Stimulated activated naive CD8-positive, alpha-beta T cell treated with anti-CD3 and anti-CD28 coated beads, Interleukin-15, amount 100 ng/mL, for 72 hours (primary cell): ENCODE measurements around the gene CACNA2D1.

ENCODE experiments used
- ATAC-seq: fragments of 150-1000 bp; cut with Tn5 transposase; 2 replicates; pipeline ENCODE4 v1.10.0; 2021; ENCODE audit warnings: mild to moderate bottlenecking, moderate library complexity
- DNase-seq, 2 donors: peaks; one replicate each; pipeline ENCODE4 v3.0.0; 2021 to 2022
- H3K27ac Mint-ChIP-seq, 2 donors: one replicate each; pipeline ENCODE4 v1.8.0; 2022; ENCODE audit warnings: mild to moderate bottlenecking in 2 of 2, mixed read lengths in 2 of 2, moderate library complexity in 2 of 2
- H3K27me3 Mint-ChIP-seq: one replicate; pipeline ENCODE4 v1.8.0; 2022; ENCODE audit warnings: mixed read lengths
- H3K4me1 Mint-ChIP-seq: one replicate; pipeline ENCODE4 v1.8.0; 2022; ENCODE audit warnings: mild to moderate bottlenecking, mixed read lengths
- H3K4me3 Mint-ChIP-seq, 2 donors: one replicate each; pipeline ENCODE4 v1.8.0; 2022; ENCODE audit warnings: mild to moderate bottlenecking in 2 of 2, mixed read lengths in 2 of 2, moderate library complexity in 1 of 2
- H3K9me3 Mint-ChIP-seq, 2 donors: one replicate each; pipeline ENCODE4 v1.8.0; 2022; ENCODE audit warnings: mixed read lengths in 2 of 2

Gene CACNA2D1

GRCh38 chr7:82224529-82224928, 219.0 kb downstream of the CACNA2D1 start:
- no peak for ATAC-seq
- Mint-ChIP-seq H3K9me3 (no peaks in the 10 kb centered on the region), H3K4me1 (no peaks in the 10 kb centered on the region), H3K4me3 (no peak overlapping the region), H3K27ac (no peak overlapping the region), H3K27me3 (no peaks in the 10 kb centered on the region)
- no peak for DNase-seq

GRCh38 chr7:82223580-82223979, 220.0 kb downstream of the CACNA2D1 start:
- ATAC-seq (no peak), DNase-seq (no peak)
- Mint-ChIP-seq H3K27me3 (no peaks in the 10 kb centered on the region), H3K4me1 (no peaks in the 10 kb centered on the region), H3K9me3 (no peaks in the 10 kb centered on the region), H3K4me3 (no peak overlapping the region), H3K27ac (no peak overlapping the region)

GRCh38 chr7:82221152-82221674, 222.4 kb downstream of the CACNA2D1 start:
- ATAC-seq = no peak
- H3K9me3 Mint-ChIP-seq = no peaks in the 10 kb centered on the region
- DNase-seq = no peak
- H3K27ac Mint-ChIP-seq = no peak overlapping the region
- H3K4me3 Mint-ChIP-seq = no peak overlapping the region
- no peaks in the 10 kb centered on the region for H3K4me1 Mint-ChIP-seq
- H3K27me3 Mint-ChIP-seq = no peaks in the 10 kb centered on the region

GRCh38 chr7:82212466-82212865, 231.1 kb downstream of the CACNA2D1 start:
- no peak overlapping the region for H3K4me3 Mint-ChIP-seq
- no peaks in the 10 kb centered on the region for H3K4me1 Mint-ChIP-seq
- H3K27ac Mint-ChIP-seq = no peak overlapping the region
- no peaks in the 10 kb centered on the region for H3K9me3 Mint-ChIP-seq
- no peak for ATAC-seq
- H3K27me3 Mint-ChIP-seq = no peaks in the 10 kb centered on the region
- DNase-seq = no peak

- no peaks in the 10 kb centered on the region for H3K9me3 Mint-ChIP-seq
Observed at GRCh38 chr7:82211333-82211732, 232.2 kb downstream of the CACNA2D1 start.

GRCh38 chr7:82210416-82211184, 233.0 kb downstream of the CACNA2D1 start:
- no peak for ATAC-seq
- H3K4me3 Mint-ChIP-seq = no peak overlapping the region

More at GRCh38 chr7:82211333-82211732, 232.2 kb downstream of the CACNA2D1 start:
- no peak for ATAC-seq
- H3K27ac Mint-ChIP-seq = no peak overlapping the region
- DNase-seq = no peak
- no peak overlapping the region for H3K4me3 Mint-ChIP-seq
- H3K4me1 Mint-ChIP-seq = no peaks in the 10 kb centered on the region
- no peaks in the 10 kb centered on the region for H3K27me3 Mint-ChIP-seq

GRCh38 chr7:82209179-82209747, 234.3 kb downstream of the CACNA2D1 start:
- ATAC-seq (no peak), DNase-seq (no peak)
- H3K9me3 Mint-ChIP-seq = no peaks in the 10 kb centered on the region
- H3K4me1 Mint-ChIP-seq = no peaks in the 10 kb centered on the region
- no peak overlapping the region for H3K4me3 Mint-ChIP-seq
- no peaks in the 10 kb centered on the region for H3K27me3 Mint-ChIP-seq
- H3K27ac Mint-ChIP-seq = no peak overlapping the region

More at GRCh38 chr7:82210416-82211184, 233.0 kb downstream of the CACNA2D1 start:
- Mint-ChIP-seq H3K4me1 (no peaks in the 10 kb centered on the region), H3K27me3 (no peaks in the 10 kb centered on the region), H3K27ac (no peak overlapping the region), H3K9me3 (no peaks in the 10 kb centered on the region)
- no peak for DNase-seq

- Mint-ChIP-seq H3K4me1 (no peaks in the 10 kb centered on the region), H3K9me3 (no peaks in the 10 kb centered on the region), H3K27ac (no peak overlapping the region), H3K27me3 (no peaks in the 10 kb centered on the region), H3K4me3 (no peak overlapping the region)
- ATAC-seq (no peak), DNase-seq (no peak)
Observed at GRCh38 chr7:82204694-82205093, 238.9 kb downstream of the CACNA2D1 start.

GRCh38 chr7:82202965-82203364, 240.6 kb downstream of the CACNA2D1 start:
- DNase-seq (no peak), ATAC-seq (peak; percentile 37)
- Mint-ChIP-seq H3K9me3 (no peaks in the 10 kb centered on the region), H3K27me3 (no peaks in the 10 kb centered on the region), H3K27ac (no peak overlapping the region), H3K4me3 (no peak overlapping the region), H3K4me1 (no peaks in the 10 kb centered on the region)

- no peak overlapping the region for H3K4me3 Mint-ChIP-seq
- H3K9me3 Mint-ChIP-seq = no peaks in the 10 kb centered on the region
- no peaks in the 10 kb centered on the region for H3K27me3 Mint-ChIP-seq
- no peak for DNase-seq
- no peaks in the 10 kb centered on the region for H3K4me1 Mint-ChIP-seq
- no peak overlapping the region for H3K27ac Mint-ChIP-seq
- ATAC-seq = peak; percentile 26
Observed at GRCh38 chr7:82202107-82202506, 241.5 kb downstream of the CACNA2D1 start.

- Mint-ChIP-seq H3K4me3 (no peak overlapping the region), H3K27me3 (no peaks in the 10 kb centered on the region), H3K27ac (no peak overlapping the region), H3K4me1 (no peaks in the 10 kb centered on the region), H3K9me3 (no peaks in the 10 kb centered on the region)
- no peak for ATAC-seq
- DNase-seq = no peak
Observed at GRCh38 chr7:82200601-82201000, 243.0 kb downstream of the CACNA2D1 start.

- ATAC-seq = no peak
- Mint-ChIP-seq H3K27ac (no peak overlapping the region), H3K4me1 (no peaks in the 10 kb centered on the region), H3K27me3 (no peaks in the 10 kb centered on the region), H3K9me3 (peaks cover 0 to 4% of the 10 kb centered on the region in 2 donors), H3K4me3 (no peak overlapping the region)
- DNase-seq = no peak
Observed at GRCh38 chr7:82194016-82194643, 249.4 kb downstream of the CACNA2D1 start.

GRCh38 chr7:82188636-82189035, 254.9 kb downstream of the CACNA2D1 start:
- ATAC-seq (no peak), DNase-seq (no peak)
- H3K4me3 Mint-ChIP-seq = no peak overlapping the region
- no peaks in the 10 kb centered on the region for H3K4me1 Mint-ChIP-seq
- no peaks in the 10 kb centered on the region for H3K9me3 Mint-ChIP-seq
- H3K27ac Mint-ChIP-seq = no peak overlapping the region
- no peaks in the 10 kb centered on the region for H3K27me3 Mint-ChIP-seq

GRCh38 chr7:82185443-82185842, 258.1 kb downstream of the CACNA2D1 start:
- Mint-ChIP-seq H3K9me3 (peaks cover 0 to 4% of the 10 kb centered on the region in 2 donors), H3K4me1 (no peaks in the 10 kb centered on the region), H3K27me3 (no peaks in the 10 kb centered on the region), H3K4me3 (no peak overlapping the region), H3K27ac (no peak overlapping the region)
- ATAC-seq (no peak), DNase-seq (no peak)

GRCh38 chr7:82183634-82184033, 259.9 kb downstream of the CACNA2D1 start:
- H3K4me3 Mint-ChIP-seq = no peak overlapping the region
- ATAC-seq = no peak
- peaks cover 0 to 6% of the 10 kb centered on the region in 2 donors for H3K9me3 Mint-ChIP-seq
- no peaks in the 10 kb centered on the region for H3K27me3 Mint-ChIP-seq
- H3K27ac Mint-ChIP-seq = no peak overlapping the region
- no peak for DNase-seq
- H3K4me1 Mint-ChIP-seq = no peaks in the 10 kb centered on the region

- DNase-seq = no peak
- Mint-ChIP-seq H3K27me3 (no peaks in the 10 kb centered on the region), H3K4me1 (no peaks in the 10 kb centered on the region), H3K9me3 (peaks cover 0 to 6% of the 10 kb centered on the region in 2 donors), H3K27ac (no peak overlapping the region), H3K4me3 (no peak overlapping the region)
- no peak for ATAC-seq
Observed at GRCh38 chr7:82179311-82179710, 264.3 kb downstream of the CACNA2D1 start.
